Gastroesophageal sphincter (tissue), 3 donors: Measurements from ENCODE around the gene MACROD2.

Source experiments
- EP300 ChIP-seq: sonication (generic); formaldehyde crosslinking; IDR thresholded peaks from one replicate; pipeline ENCODE4 v1.6.1; 2017; ENCODE audit warnings: antibody characterized with exemption, mild to moderate bottlenecking
- POLR2A ChIP-seq, 2 donors: fragments of 450-650 bp; IDR thresholded peaks; one replicate each; pipeline ENCODE4 v1.6.1; 2017; ENCODE audit warnings: antibody characterized with exemption in 2 of 2, mild to moderate bottlenecking in 2 of 2, moderate library complexity in 1 of 2
- TF ChIP-seq, protein P1 (sequence below), 4 experiments: fragments of 200-600 bp in 2 of 4; fragments of 450-650 bp in 2 of 4; sonication (generic) in 1 of 4; IDR thresholded peaks; one replicate each; pipeline ENCODE4 v1.5.1; 2017 to 2019; ENCODE audit warnings: antibody characterized with exemption in 4 of 4, mild to moderate bottlenecking in 2 of 4, moderate library complexity in 2 of 4

DNA sequence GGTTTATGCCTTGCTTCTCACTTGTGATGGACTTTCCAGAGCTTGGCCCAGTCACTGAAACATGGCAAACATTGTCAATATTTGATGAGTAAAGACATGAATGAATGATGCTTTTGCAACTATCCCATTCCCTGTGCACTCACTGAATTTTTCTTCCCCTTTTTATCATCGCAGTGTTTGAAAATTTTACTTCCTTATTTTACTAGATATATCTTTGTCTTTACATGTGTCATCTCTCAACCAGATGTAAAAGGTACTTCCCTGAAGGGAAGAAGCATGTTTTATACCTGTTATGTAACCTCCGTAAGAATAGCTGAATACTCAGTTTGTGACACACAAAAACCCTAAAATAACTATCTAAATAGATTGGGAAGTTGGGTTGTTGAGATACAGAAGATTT, 886.8 kb downstream of the MACROD2 start:
- TF ChIP-seq POLR2A (IDR thresholded peaks at IDR 0.05) (no peak), EP300 (no peak)
- TF ChIP-seq, protein P1, sequence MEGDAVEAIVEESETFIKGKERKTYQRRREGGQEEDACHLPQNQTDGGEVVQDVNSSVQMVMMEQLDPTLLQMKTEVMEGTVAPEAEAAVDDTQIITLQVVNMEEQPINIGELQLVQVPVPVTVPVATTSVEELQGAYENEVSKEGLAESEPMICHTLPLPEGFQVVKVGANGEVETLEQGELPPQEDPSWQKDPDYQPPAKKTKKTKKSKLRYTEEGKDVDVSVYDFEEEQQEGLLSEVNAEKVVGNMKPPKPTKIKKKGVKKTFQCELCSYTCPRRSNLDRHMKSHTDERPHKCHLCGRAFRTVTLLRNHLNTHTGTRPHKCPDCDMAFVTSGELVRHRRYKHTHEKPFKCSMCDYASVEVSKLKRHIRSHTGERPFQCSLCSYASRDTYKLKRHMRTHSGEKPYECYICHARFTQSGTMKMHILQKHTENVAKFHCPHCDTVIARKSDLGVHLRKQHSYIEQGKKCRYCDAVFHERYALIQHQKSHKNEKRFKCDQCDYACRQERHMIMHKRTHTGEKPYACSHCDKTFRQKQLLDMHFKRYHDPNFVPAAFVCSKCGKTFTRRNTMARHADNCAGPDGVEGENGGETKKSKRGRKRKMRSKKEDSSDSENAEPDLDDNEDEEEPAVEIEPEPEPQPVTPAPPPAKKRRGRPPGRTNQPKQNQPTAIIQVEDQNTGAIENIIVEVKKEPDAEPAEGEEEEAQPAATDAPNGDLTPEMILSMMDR (IDR thresholded peaks at IDR 0.05), result no peak
